ENCODE data around the gene ITGB2. TPM values are rescaled to one million over a fixed set of nuclear protein-coding genes. Genes with fewer than 3 reads are reported as not detected.
A peak's percentile ranks its signal among the peaks of the same experiment; 100 is the strongest.

ITGB2 gene
- total RNA-seq, 1 experiment from 2014 or later = 45.1 TPM

GRCh38 chr21:44969066-44969670 is 48.5 kb upstream of the ITGB2 start:
- TF ChIP-seq EZH2 (IDR thresholded peaks at IDR 0.05; ENCODE audit: low read length, unreplicated experiment) (no peak), EZH2phosphoT487 (IDR thresholded peaks at IDR 0.05; ENCODE audit: borderline replicate concordance, low read length) (no peak), CTCF (conservative IDR thresholded peaks at IDR 0.05; ENCODE audit: low read depth, low read length) (no peak)
- BruUV-seq (replicated peaks) = no TSS peak
- Histone ChIP-seq H2AFZ (ENCODE audit: low read length) (no peak overlapping the region), H3K4me3 (ENCODE audit: low read length) (no peak overlapping the region), H4K20me1 (ENCODE audit: low read length) (no peaks in the 10 kb centered on the region), H3K27me3 (ENCODE audit: low read length) (no peaks in the 10 kb centered on the region), H3K36me3 (ENCODE audit: low read depth, low read length) (peaks cover 18% of the 10 kb centered on the region), H3K9ac (ENCODE audit: low read length) (no peak overlapping the region), H3K27ac (ENCODE audit: low read length) (0 out of 2 replicates have a peak overlapping the region, but pooled peaks have one; percentile 12), H3F3A (ENCODE audit: low read length, unreplicated experiment) (no peaks in the 10 kb centered on the region), H3K79me2 (ENCODE audit: low read length) (peaks cover 13% of the 10 kb centered on the region), H3K9me2 (replicated peaks; ENCODE audit: low read length) (no peaks in the 10 kb centered on the region), H3K4me2 (ENCODE audit: low read length) (no peak overlapping the region), H3K9me3 (ENCODE audit: low read length) (no peaks in the 10 kb centered on the region), H3K4me1 (ENCODE audit: insufficient read depth, low read length) (peaks cover 13% of the 10 kb centered on the region; the same call in 1 of the 2 replicates)
- DNase-seq (no peak), ATAC-seq (no peak)
- ChIA-PET CTCF (no interaction called here), POLR2A (ENCODE audit: unreplicated experiment) (no interaction called here)
- intact Hi-C loops (cut with micrococcal nuclease) = no loop called here

GRCh38 chr21:44967082-44968047 is 46.7 kb upstream of the ITGB2 start:
- CTCF ChIA-PET = no interaction called here
- Histone ChIP-seq H3K4me1 (ENCODE audit: insufficient read depth, low read length) (peaks cover 8% of the 10 kb centered on the region; the same call in 1 of the 2 replicates), H4K20me1 (ENCODE audit: low read length) (no peaks in the 10 kb centered on the region), H3K36me3 (ENCODE audit: low read depth, low read length) (peaks cover 34% of the 10 kb centered on the region), H3K9me2 (replicated peaks; ENCODE audit: low read length) (no peaks in the 10 kb centered on the region), H3K4me2 (ENCODE audit: low read length) (no peak overlapping the region), H3K79me2 (ENCODE audit: low read length) (peaks cover 27% of the 10 kb centered on the region), H2AFZ (ENCODE audit: low read length) (no peak overlapping the region), H3K27me3 (ENCODE audit: low read length) (no peaks in the 10 kb centered on the region), H3K4me3 (ENCODE audit: low read length) (no peak overlapping the region), H3K27ac (ENCODE audit: low read length) (no peak overlapping the region), H3K9me3 (ENCODE audit: low read length) (peaks cover 7% of the 10 kb centered on the region; the same call in 1 of the 2 replicates), H3F3A (ENCODE audit: low read length, unreplicated experiment) (peaks cover 4% of the 10 kb centered on the region), H3K9ac (ENCODE audit: low read length) (no peak overlapping the region)
- BruUV-seq (replicated peaks) = no TSS peak
- DNase-seq (no peak), ATAC-seq (no peak)
- intact Hi-C loops (cut with micrococcal nuclease) = no loop called here
- POLR2A ChIA-PET (ENCODE audit: unreplicated experiment) = interaction anchor here (0.6 kb wide), 1 partner anchor 83 kb away, joined by 12 read pairs; no protein-coding TSS in a partner anchor
- no peak for TF ChIP-seq EZH2 (IDR thresholded peaks at IDR 0.05; ENCODE audit: low read length, unreplicated experiment)
- TF ChIP-seq CTCF (conservative IDR thresholded peaks at IDR 0.05; ENCODE audit: low read depth, low read length) = no peak
- TF ChIP-seq EZH2phosphoT487 (IDR thresholded peaks at IDR 0.05; ENCODE audit: borderline replicate concordance, low read length) = no peak
